IMR-90 (cell line): ENCODE measurements around the gene TFAP2C. TPM values are rescaled to one million over a fixed set of nuclear protein-coding genes. Genes with fewer than 3 reads are reported as not detected.

ENCODE experiments used
- ATAC-seq: fragments of 200-7000 bp; cut with Tn5 transposase; 2 replicates; pipeline ENCODE4 v1.9.1; 2020; ENCODE audit warnings: low read depth, mild to moderate bottlenecking, moderate library complexity
- BruUV-seq: library from RNA; stranded (reverse); fragments of 400-500 nt; replicated peaks from 2 replicates; lab custom pipeline; 2021; lab: Mats Ljungman, UMichigan
- CTCF ChIA-PET: fragments of 300-600 bp; formaldehyde crosslinking; extraction: SDS; loops from one replicate; lab custom pipeline; 2021; ENCODE audit warnings: antibody characterized with exemption; lab: Yijun Ruan, JAX
- POLR2A ChIA-PET: fragments of 300-600 bp; sonication (Branson Sonifier 250); formaldehyde crosslinking; loops from one replicate; lab custom pipeline; 2022; ENCODE audit warnings: antibody characterized with exemption; ENCODE audit not compliant: unreplicated experiment; lab: Charles Lee
- DNase-seq: peaks from one replicate; pipeline ENCODE4 v3.0.0; 2013
- H2AFZ ChIP-seq: replicated peaks from 2 replicates; pipeline ENCODE3; 2013; ENCODE audit warnings: low read length, mild to moderate bottlenecking; ENCODE audit not compliant: poor library complexity
- H2AK5ac ChIP-seq: 2 replicates; pipeline ENCODE4 v1.6.1; 2013; ENCODE audit warnings: low read depth, low read length, inconsistent platforms
- H2AK9ac ChIP-seq: replicated peaks from 2 replicates; pipeline ENCODE3; 2013; ENCODE audit warnings: mild to moderate bottlenecking, low read depth, low read length, moderate library complexity; ENCODE audit not compliant: poor library complexity
- H2BK120ac ChIP-seq: 2 replicates; pipeline ENCODE4 v1.6.1; 2013; ENCODE audit warnings: low read depth, low read length, inconsistent platforms
- H2BK15ac ChIP-seq: 3 replicates; pipeline ENCODE4 v1.6.1; 2013; ENCODE audit warnings: low read depth, low read length, inconsistent platforms
- H2BK20ac ChIP-seq: 2 replicates; pipeline ENCODE4 v1.6.1; 2013; ENCODE audit warnings: low read depth, mild to moderate bottlenecking, inconsistent platforms, low read length, moderate library complexity
- H2BK5ac ChIP-seq: 2 replicates; pipeline ENCODE4 v1.6.1; 2013; ENCODE audit warnings: mild to moderate bottlenecking, low read depth, low read length, inconsistent platforms; ENCODE audit not compliant: poor library complexity, severe bottlenecking
- H3K14ac ChIP-seq: replicated peaks from 2 replicates; pipeline ENCODE4 v1.6.1; 2013; ENCODE audit warnings: low read depth, low read length, inconsistent platforms
- H3K18ac ChIP-seq: 2 replicates; pipeline ENCODE4 v1.6.1; 2013; ENCODE audit warnings: low read depth, low read length, control low read depth
- H3K23ac ChIP-seq: 2 replicates; pipeline ENCODE4 v1.6.1; 2013; ENCODE audit warnings: low read depth, low read length, inconsistent platforms
- H3K27ac ChIP-seq: 2 replicates; pipeline ENCODE4 v1.5.1; 2013; ENCODE audit warnings: mild to moderate bottlenecking, control low read depth, low read length; ENCODE audit not compliant: insufficient read depth
- H3K27me3 ChIP-seq: 2 replicates; pipeline ENCODE4 v1.6.1; 2013; ENCODE audit warnings: low read length; ENCODE audit not compliant: control insufficient read depth, insufficient read depth
- H3K36me3 ChIP-seq: 2 replicates; pipeline ENCODE4 v1.6.1; 2013; ENCODE audit warnings: low read length, mixed read lengths; ENCODE audit not compliant: control insufficient read depth, insufficient read depth
- H3K4ac ChIP-seq: 2 replicates; pipeline ENCODE4 v1.6.1; 2013; ENCODE audit warnings: low read depth, low read length, inconsistent platforms
- H3K4me1 ChIP-seq: 2 replicates; pipeline ENCODE4 v1.6.1; 2013; ENCODE audit warnings: low read length, mixed read lengths; ENCODE audit not compliant: control insufficient read depth, insufficient read depth
- H3K4me2 ChIP-seq: 2 replicates; pipeline ENCODE4 v1.6.1; 2013; ENCODE audit warnings: low read depth, mild to moderate bottlenecking, control low read depth, low read length, moderate library complexity
- H3K4me3 ChIP-seq: 2 replicates; pipeline ENCODE4 v1.5.1; 2013; ENCODE audit warnings: low read depth, mild to moderate bottlenecking, control low read depth, low read length, moderate library complexity; ENCODE audit not compliant: insufficient read depth
- H3K56ac ChIP-seq: 2 replicates; pipeline ENCODE4 v1.6.1; 2013; ENCODE audit warnings: low read length, inconsistent platforms; ENCODE audit not compliant: insufficient read depth; ENCODE audit errors: extremely low read depth
- H3K79me1 ChIP-seq, 2 experiments: 2 replicates each; pipeline ENCODE4 v1.6.1; 2013; ENCODE audit warnings: low read length in 2 of 2, inconsistent platforms in 1 of 2, low read depth in 1 of 2
- H3K9ac ChIP-seq: 2 replicates; pipeline ENCODE4 v1.6.1; 2013; ENCODE audit warnings: low read depth, low read length, control low read depth
- H3K9me1 ChIP-seq: 2 replicates; pipeline ENCODE4 v1.6.1; 2013; ENCODE audit warnings: low read length, inconsistent platforms; ENCODE audit not compliant: insufficient read depth
- H3K9me3 ChIP-seq: 2 replicates; pipeline ENCODE4 v1.6.1; 2013; ENCODE audit warnings: low read length; ENCODE audit not compliant: control insufficient read depth, insufficient read depth
- H4K20me1 ChIP-seq: 2 replicates; pipeline ENCODE4 v1.6.1; 2013; ENCODE audit warnings: low read length, inconsistent platforms; ENCODE audit not compliant: insufficient read depth
- H4K5ac ChIP-seq: 2 replicates; pipeline ENCODE4 v1.6.1; 2013; ENCODE audit warnings: mild to moderate bottlenecking, low read depth, low read length, control low read depth
- H4K8ac ChIP-seq, 2 experiments: 2 replicates each; pipeline ENCODE4 v1.6.1; 2013; ENCODE audit warnings: low read depth in 2 of 2, low read length in 2 of 2, control low read depth in 1 of 2, inconsistent platforms in 1 of 2
- H4K91ac ChIP-seq: 2 replicates; pipeline ENCODE4 v1.6.1; 2013; ENCODE audit warnings: low read depth, low read length, inconsistent platforms; ENCODE audit not compliant: insufficient read depth
- BHLHE40 ChIP-seq: fragments of 150-350 bp; IDR thresholded peaks from 2 replicates; pipeline ENCODE4 v1.6.1; 2016; ENCODE audit warnings: mild to moderate bottlenecking, low read depth, low read length
- CEBPB ChIP-seq: IDR thresholded peaks from 2 replicates; pipeline ENCODE4 v1.6.1; 2012; ENCODE audit warnings: low read depth, low read length, improper control_type of control experiment
- CHD1 ChIP-seq: IDR thresholded peaks from 2 replicates; pipeline ENCODE4 v1.6.1; 2012; ENCODE audit warnings: low read depth, low read length, improper control_type of control experiment
- CTCF ChIP-seq: conservative IDR thresholded peaks from 2 replicates; pipeline ENCODE4 v1.5.1; 2012; ENCODE audit warnings: mild to moderate bottlenecking, low read depth, low read length, improper control_type of control experiment
- FOS ChIP-seq: fragments of 150-350 bp; IDR thresholded peaks from 2 replicates; pipeline ENCODE4 v1.6.1; 2016; ENCODE audit warnings: low read depth, low read length
- MAFK ChIP-seq: IDR thresholded peaks from 2 replicates; pipeline ENCODE4 v1.6.1; 2012; ENCODE audit warnings: low read depth, low read length, improper control_type of control experiment
- MAZ ChIP-seq: IDR thresholded peaks from 2 replicates; pipeline ENCODE4 v1.6.1; 2012; ENCODE audit warnings: low read depth, mild to moderate bottlenecking, low read length, improper control_type of control experiment, moderate library complexity, borderline replicate concordance
- MXI1 ChIP-seq: IDR thresholded peaks from 2 replicates; pipeline ENCODE4 v1.6.1; 2012; ENCODE audit warnings: low read depth, mild to moderate bottlenecking, low read length, moderate library complexity, borderline replicate concordance
- NFE2L2 ChIP-seq: fragments of 150-350 bp; IDR thresholded peaks from 2 replicates; pipeline ENCODE4 v1.6.1; 2016; ENCODE audit warnings: low read depth, mild to moderate bottlenecking, low read length
- POLR2A ChIP-seq: IDR thresholded peaks from 2 replicates; pipeline ENCODE4 v1.6.1; 2012; ENCODE audit warnings: mild to moderate bottlenecking, low read depth, low read length
- RAD21 ChIP-seq: IDR thresholded peaks from 2 replicates; pipeline ENCODE4 v1.6.1; 2012; ENCODE audit warnings: low read length, improper control_type of control experiment
- RCOR1 ChIP-seq: IDR thresholded peaks from 2 replicates; pipeline ENCODE4 v1.6.1; 2012; ENCODE audit warnings: mild to moderate bottlenecking, low read length, improper control_type of control experiment; ENCODE audit not compliant: insufficient replicate concordance
- RFX5 ChIP-seq: IDR thresholded peaks from 2 replicates; pipeline ENCODE4 v1.8.0; 2012; ENCODE audit warnings: low read depth, mild to moderate bottlenecking, low read length, moderate library complexity
- SMC3 ChIP-seq: fragments of 150-350 bp; IDR thresholded peaks from 2 replicates; pipeline ENCODE4 v1.6.1; 2016; ENCODE audit warnings: low read depth, mild to moderate bottlenecking, antibody characterized with exemption, low read length, moderate library complexity
- WGBS, 2 experiments: methylation state at CpG; one replicate each; pipeline versions ENCODE4 v1.1.5 to v1.1.7; 2013; ENCODE audit warnings: missing lambda C conversion rate in 2 of 2; ENCODE audit not compliant: insufficient read length in 1 of 2; ENCODE audit errors: extremely low coverage in 2 of 2; 5-methylcytosine and 5-hydroxymethylcytosine counted together
- dilution Hi-C: fragments of 300-500 bp; cut with HindIII; formaldehyde crosslinking; loops from one replicate; pipeline ENCODE4 v1.14.3; 2018; ENCODE audit warnings: low sequenced_read_pairs; ENCODE audit not compliant: unreplicated experiment
- in situ Hi-C: fragments of 300-500 bp; cut with MboI; formaldehyde crosslinking; loops from 3 replicates; pipeline ENCODE4 v1.14.3; 2019; ENCODE audit warnings: low sequenced_read_pairs, inconsistent platforms, mixed read lengths
- intact Hi-C: fragments of 100-400 bp; cut with micrococcal nuclease; formaldehyde crosslinking; loops from 2 replicates; pipeline ENCODE4 v1.10.0; 2022
- polyA plus RNA-seq, 3 experiments: library from polyadenylated mRNA; depleted of rRNA; stranded (reverse); fragments of >200 nt; gene quantifications; 2 replicates each; pipeline ENCODE4 v1.2.3, GENCODE V29; 2012; ENCODE audit warnings: low replicate concordance in 1 of 3
- total RNA-seq: library from RNA; depleted of rRNA; stranded (reverse); fragments of >200 nt; gene quantifications from 2 replicates; pipeline ENCODE4 v1.2.3, GENCODE V29; 2012
- TF ChIP-seq, protein P1 (sequence below): fragments of 150-350 bp; IDR thresholded peaks from 2 replicates; pipeline ENCODE4 v1.6.1; 2017; ENCODE audit warnings: mild to moderate bottlenecking, antibody characterized with exemption, low read length, low read depth
- TF ChIP-seq, protein P2 (sequence below): fragments of 150-350 bp; IDR thresholded peaks from 2 replicates; pipeline ENCODE4 v1.6.1; 2016; ENCODE audit warnings: low read depth, mild to moderate bottlenecking, low read length, moderate library complexity, borderline replicate concordance

Gene TFAP2C
- total and polyA plus RNA-seq, 2 of the 4 experiments (the other 2 are of a cell fraction): under 0.01 to 0.05 TPM

DNA sequence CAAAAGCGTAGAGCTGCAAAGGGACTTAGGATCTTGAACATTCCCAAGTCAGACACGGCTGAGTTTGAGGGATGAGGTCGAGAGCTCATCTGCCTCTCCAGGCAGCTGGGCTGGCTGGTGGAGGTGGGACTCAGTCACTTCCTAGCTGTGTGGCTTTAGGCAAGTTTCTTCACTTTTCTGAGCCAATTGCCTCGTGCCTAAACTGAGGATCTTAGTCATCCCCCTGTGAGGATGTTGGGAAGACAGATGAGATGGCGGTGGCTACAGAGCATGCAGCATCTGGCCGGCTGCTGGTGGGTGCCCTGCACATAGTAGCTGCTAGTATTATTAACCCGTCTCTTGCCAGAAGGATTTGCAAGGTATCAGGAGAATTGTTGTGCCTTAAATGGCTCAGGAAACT lies 27.5 kb downstream of the TFAP2C start:
- DNase-seq (no peak), ATAC-seq (no peak)
- Histone ChIP-seq H3K23ac (no peak overlapping the region), H3K27me3 (no peaks in the 10 kb centered on the region), H4K5ac (no peak overlapping the region), H2BK15ac (no peak overlapping the region), H2AK9ac (no peak overlapping the region), H2BK120ac (no peak overlapping the region), H3K36me3 (no peaks in the 10 kb centered on the region), H3K9ac (no peak overlapping the region), H3K4me2 (no peak overlapping the region), H3K18ac (no peak overlapping the region), H3K9me1 (no peaks in the 10 kb centered on the region), H2AFZ (no peak overlapping the region), H3K79me1 (no peaks in the 10 kb centered on the region), H2AK5ac (no peak overlapping the region), H4K20me1 (no peaks in the 10 kb centered on the region), H3K4me1 (no peaks in the 10 kb centered on the region), H3K56ac (no peak overlapping the region), H2BK5ac (no peak overlapping the region), H3K14ac (no peak overlapping the region), H4K8ac (no peak overlapping the region), H2BK20ac (no peak overlapping the region), H3K27ac (no peak overlapping the region), H3K4ac (no peak overlapping the region), H3K9me3 (no peaks in the 10 kb centered on the region), H3K4me3 (no peak overlapping the region), H4K91ac (no peak overlapping the region)
- dilution Hi-C loops (no loop called here), intact Hi-C loops (no loop called here), in situ Hi-C loops (no loop called here)
- ChIA-PET CTCF (no interaction called here), POLR2A (no interaction called here)
- no TSS peak for BruUV-seq
- WGBS, 2 experiments: 17% methylated on average over 1 of the region's 7 CpGs; no CpG with 5 or more reads in 1 of the 2 experiments
- TF ChIP-seq SMC3 (no peak), MXI1 (no peak), CHD1 (no peak), MAZ (no peak), RCOR1 (no peak), NFE2L2 (no peak), CEBPB (no peak), RFX5 (no peak), POLR2A (no peak), BHLHE40 (no peak), CTCF (no peak), RAD21 (no peak), FOS (no peak), MAFK (no peak)
- TF ChIP-seq, protein P1, sequence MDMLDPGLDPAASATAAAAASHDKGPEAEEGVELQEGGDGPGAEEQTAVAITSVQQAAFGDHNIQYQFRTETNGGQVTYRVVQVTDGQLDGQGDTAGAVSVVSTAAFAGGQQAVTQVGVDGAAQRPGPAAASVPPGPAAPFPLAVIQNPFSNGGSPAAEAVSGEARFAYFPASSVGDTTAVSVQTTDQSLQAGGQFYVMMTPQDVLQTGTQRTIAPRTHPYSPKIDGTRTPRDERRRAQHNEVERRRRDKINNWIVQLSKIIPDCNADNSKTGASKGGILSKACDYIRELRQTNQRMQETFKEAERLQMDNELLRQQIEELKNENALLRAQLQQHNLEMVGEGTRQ: no peak
- TF ChIP-seq, protein P2, sequence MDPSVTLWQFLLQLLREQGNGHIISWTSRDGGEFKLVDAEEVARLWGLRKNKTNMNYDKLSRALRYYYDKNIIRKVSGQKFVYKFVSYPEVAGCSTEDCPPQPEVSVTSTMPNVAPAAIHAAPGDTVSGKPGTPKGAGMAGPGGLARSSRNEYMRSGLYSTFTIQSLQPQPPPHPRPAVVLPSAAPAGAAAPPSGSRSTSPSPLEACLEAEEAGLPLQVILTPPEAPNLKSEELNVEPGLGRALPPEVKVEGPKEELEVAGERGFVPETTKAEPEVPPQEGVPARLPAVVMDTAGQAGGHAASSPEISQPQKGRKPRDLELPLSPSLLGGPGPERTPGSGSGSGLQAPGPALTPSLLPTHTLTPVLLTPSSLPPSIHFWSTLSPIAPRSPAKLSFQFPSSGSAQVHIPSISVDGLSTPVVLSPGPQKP: no peak
